CD4-positive, alpha-beta T cell (primary cell): Measurements from ENCODE around the gene RTL5. TPM values are rescaled to one million over a fixed set of nuclear protein-coding genes. Genes with fewer than 3 reads are reported as not detected.

Experiments
- ATAC-seq: fragments of 200-7000 bp; cut with Tn5 transposase; one replicate; pipeline ENCODE4 v1.10.0; 2022; ENCODE audit warnings: mild to moderate bottlenecking; ENCODE audit not compliant: poor library complexity
- CTCF ChIA-PET: fragments of 350-600 bp; sonication (Branson Sonifier 250); formaldehyde crosslinking; loops from one replicate; lab custom pipeline; 2021; ENCODE audit warnings: antibody characterized with exemption, inconsistent platforms; lab: Charles Lee
- POLR2A ChIA-PET: fragments of 350-600 bp; sonication (Branson Sonifier 250); formaldehyde crosslinking; loops from one replicate; lab custom pipeline; 2021; ENCODE audit warnings: antibody characterized with exemption, inconsistent platforms; lab: Charles Lee
- DNase-seq, 14 experiments: peaks; one replicate each; pipeline ENCODE4 v3.0.0-alpha.2; 2013 to 2020; ENCODE audit warnings: mixed read lengths in 2 of 14
- H3K27ac ChIP-seq, 2 donors: one replicate each; pipeline versions ENCODE4 v1.5.1 to v1.7.0; 2013; ENCODE audit warnings: low read length in 2 of 2, low read depth in 1 of 2, mild to moderate bottlenecking in 1 of 2
- H3K27me3 ChIP-seq, 2 experiments: 1 replicate in 1 of 2; 2 replicates in 1 of 2; pipeline versions ENCODE4 v1.6.1 to v1.7.0; 2013; ENCODE audit warnings: low read length in 2 of 2, control low read depth in 1 of 2, mild to moderate bottlenecking in 1 of 2, moderate library complexity in 1 of 2; ENCODE audit not compliant: insufficient read depth in 2 of 2, control insufficient read depth in 1 of 2
- H3K36me3 ChIP-seq: one replicate; pipeline ENCODE4 v1.6.1; 2013; ENCODE audit warnings: low read length, control low read depth; ENCODE audit not compliant: insufficient read depth
- H3K4me1 ChIP-seq: one replicate; pipeline ENCODE4 v1.6.1; 2013; ENCODE audit warnings: low read length, control low read depth; ENCODE audit not compliant: insufficient read depth
- H3K4me3 ChIP-seq: one replicate; pipeline ENCODE4 v1.5.1; 2013; ENCODE audit warnings: mild to moderate bottlenecking, low read length, moderate library complexity
- H3K9me3 ChIP-seq, 2 experiments: 1 replicate in 1 of 2; 2 replicates in 1 of 2; pipeline versions ENCODE4 v1.6.1 to v1.7.0; 2013; ENCODE audit warnings: low read length in 2 of 2, mild to moderate bottlenecking in 2 of 2, control low read depth in 1 of 2, moderate library complexity in 1 of 2; ENCODE audit not compliant: control insufficient read depth in 1 of 2, insufficient read depth in 1 of 2
- H3K27ac Mint-ChIP-seq: one replicate; pipeline ENCODE4 v1.8.0; 2020; ENCODE audit warnings: mixed read lengths
- H3K27me3 Mint-ChIP-seq: one replicate; pipeline ENCODE4 v1.8.0; 2021; ENCODE audit warnings: mixed read lengths
- H3K36me3 Mint-ChIP-seq: one replicate; pipeline ENCODE4 v1.8.0; 2021; ENCODE audit warnings: low read depth, mixed read lengths
- H3K4me1 Mint-ChIP-seq: one replicate; pipeline ENCODE4 v1.8.0; 2021; ENCODE audit warnings: low read depth, mixed read lengths
- H3K4me3 Mint-ChIP-seq: one replicate; pipeline ENCODE4 v1.8.0; 2020; ENCODE audit warnings: mild to moderate bottlenecking, mixed read lengths
- H3K9me3 Mint-ChIP-seq: one replicate; pipeline ENCODE4 v1.8.0; 2020; ENCODE audit warnings: mixed read lengths
- CTCF ChIP-seq: fragments of 200-600 bp; IDR thresholded peaks from one replicate; pipeline ENCODE4 v1.8.0; 2022; ENCODE audit warnings: antibody characterized with exemption, mild to moderate bottlenecking
- intact Hi-C, 2 experiments: fragments of 100-400 bp; cut with DNase I in 1 of 2; cut with micrococcal nuclease in 1 of 2; formaldehyde crosslinking; loops; one replicate each; pipeline versions ENCODE4 v1.15.1 to v1.9.0; 2023 to 2025; cut with DNase I, micrococcal nuclease
- total RNA-seq, 174 experiments: library from RNA in 2 of 174; stranded (reverse) in 2 of 174; gene quantifications; one replicate each; pipeline ENCODE4 v1.2.3 and lab custom pipeline; 2021 to 2026

The RTL5 gene
- total RNA-seq, 2 experiments from 2014 or later = 1.1 to 1.2 TPM

- no peaks in the 10 kb centered on the region for H3K9me3 ChIP-seq
- POLR2A ChIA-PET = no interaction called here
- H3K36me3 ChIP-seq = no peaks in the 10 kb centered on the region
- Mint-ChIP-seq H3K4me1 (no peaks in the 10 kb centered on the region), H3K4me3 (no peak overlapping the region), H3K36me3 (no peaks in the 10 kb centered on the region), H3K27me3 (peaks cover 8% of the 10 kb centered on the region), H3K9me3 (no peaks in the 10 kb centered on the region), H3K27ac (no peak overlapping the region)
- intact Hi-C loops = no loop called here
- H3K4me1 ChIP-seq = no peaks in the 10 kb centered on the region
- no peak for TF ChIP-seq CTCF
- DNase-seq (no peak), ATAC-seq (no peak)
- no peak overlapping the region for H3K27ac ChIP-seq
- no peak overlapping the region for H3K4me3 ChIP-seq
- no peaks in the 10 kb centered on the region for H3K27me3 ChIP-seq
- CTCF ChIA-PET = no interaction called here
Measured at GRCh38 chrX:72089254-72089653, 42.5 kb downstream of the RTL5 start.

- Histone ChIP-seq H3K9me3 (no peaks in the 10 kb centered on the region), H3K4me1 (no peaks in the 10 kb centered on the region), H3K27ac (no peak overlapping the region), H3K27me3 (no peaks in the 10 kb centered on the region), H3K36me3 (no peaks in the 10 kb centered on the region), H3K4me3 (no peak overlapping the region)
- ATAC-seq = no peak
- no peak for TF ChIP-seq CTCF
- Mint-ChIP-seq H3K4me1 (no peaks in the 10 kb centered on the region), H3K9me3 (no peaks in the 10 kb centered on the region), H3K27me3 (peaks cover 8% of the 10 kb centered on the region), H3K36me3 (no peaks in the 10 kb centered on the region), H3K27ac (no peak overlapping the region), H3K4me3 (no peak overlapping the region)
- CTCF ChIA-PET = no interaction called here
- no peak for DNase-seq
- POLR2A ChIA-PET = no interaction called here
- intact Hi-C loops = no loop called here
Measured at GRCh38 chrX:72088761-72089160, 43.0 kb downstream of the RTL5 start.

GRCh38 chrX:72086995-72087394 lies 44.7 kb downstream of the RTL5 start:
- Mint-ChIP-seq H3K4me3 (no peak overlapping the region), H3K27me3 (peaks cover 3% of the 10 kb centered on the region), H3K9me3 (no peaks in the 10 kb centered on the region), H3K4me1 (no peaks in the 10 kb centered on the region), H3K27ac (no peak overlapping the region), H3K36me3 (no peaks in the 10 kb centered on the region)
- Histone ChIP-seq H3K4me1 (no peaks in the 10 kb centered on the region), H3K27ac (no peak overlapping the region), H3K27me3 (no peaks in the 10 kb centered on the region), H3K36me3 (no peaks in the 10 kb centered on the region), H3K9me3 (no peaks in the 10 kb centered on the region), H3K4me3 (no peak overlapping the region)
- POLR2A ChIA-PET = no interaction called here
- TF ChIP-seq CTCF = no peak
- ATAC-seq (no peak), DNase-seq (no peak)
- CTCF ChIA-PET = no interaction called here
- intact Hi-C loops = no loop called here
